Endothelial cell (in vitro differentiated cells): ENCODE measurements around the gene BMERB1. TPM values are rescaled to one million over a fixed set of nuclear protein-coding genes. Genes with fewer than 3 reads are reported as not detected.
"Not testable (repeated sequence)": the region's sequence is repeated elsewhere in the genome, so short reads cannot be mapped to it uniquely, and the experiment has no call there.

Experiments used
- DNase-seq: peaks from one replicate; pipeline ENCODE4 v3.0.0; 2021; ENCODE audit warnings: low spot score
- H3K27ac Mint-ChIP-seq: one replicate; pipeline ENCODE4 v1.8.0; 2021; ENCODE audit warnings: mixed read lengths, inconsistent platforms; ENCODE audit not compliant: unreplicated experiment
- H3K27me3 Mint-ChIP-seq: one replicate; pipeline ENCODE4 v1.8.0; 2021; ENCODE audit warnings: mild to moderate bottlenecking, moderate library complexity, mixed read lengths, inconsistent platforms; ENCODE audit not compliant: unreplicated experiment
- H3K36me3 Mint-ChIP-seq: one replicate; pipeline ENCODE4 v1.8.0; 2021; ENCODE audit warnings: mild to moderate bottlenecking, low read depth, mixed read lengths, inconsistent platforms; ENCODE audit not compliant: unreplicated experiment
- H3K4me1 Mint-ChIP-seq: one replicate; pipeline ENCODE4 v1.8.0; 2021; ENCODE audit warnings: mild to moderate bottlenecking, mixed read lengths, inconsistent platforms; ENCODE audit not compliant: unreplicated experiment
- H3K4me3 Mint-ChIP-seq: one replicate; pipeline ENCODE4 v1.8.0; 2021; ENCODE audit warnings: mild to moderate bottlenecking, mixed read lengths, inconsistent platforms; ENCODE audit not compliant: unreplicated experiment
- H3K9me3 Mint-ChIP-seq: one replicate; pipeline ENCODE4 v1.8.0; 2021; ENCODE audit warnings: mixed read lengths, inconsistent platforms; ENCODE audit not compliant: unreplicated experiment
- CTCF ChIP-seq: fragments of 200-600 bp; sonication (generic); IDR thresholded peaks from one replicate; pipeline ENCODE4 v1.5.0; 2021; ENCODE audit warnings: antibody characterized with exemption; ENCODE audit not compliant: unreplicated experiment
- total RNA-seq: library from RNA; stranded (reverse); fragmentation: NEBNext Ultra II Directional; extraction: Animal tissue kit (Norgen Biotek cat#: 25700); gene quantifications from one replicate; pipeline ENCODE4 v1.2.1, GENCODE V29; 2021; ENCODE audit not compliant: unreplicated experiment

BMERB1 gene
- total RNA-seq, 1 donor from 2014 or later, result 9.9 TPM

GRCh38 chr16:15398618-15399316, 35.6 kb upstream of the BMERB1 start:
- Mint-ChIP-seq H3K27me3 (peaks cover 3% of the 10 kb centered on the region), H3K9me3 (no peaks in the 10 kb centered on the region), H3K4me3 (no peak overlapping the region), H3K4me1 (no peaks in the 10 kb centered on the region), H3K27ac (no peak overlapping the region), H3K36me3 (no peaks in the 10 kb centered on the region)
- DNase-seq, result no peak
- TF ChIP-seq CTCF, result no peak

GRCh38 chr16:15399317-15399716, 35.1 kb upstream of the BMERB1 start:
- no peak for DNase-seq

GRCh38 chr16:15400314-15400713, 34.1 kb upstream of the BMERB1 start:
- H3K4me3 Mint-ChIP-seq, H3K27me3 Mint-ChIP-seq, H3K4me1 Mint-ChIP-seq, H3K36me3 Mint-ChIP-seq, H3K27ac Mint-ChIP-seq, DNase-seq, H3K9me3 Mint-ChIP-seq: not testable (repeated sequence)

More at GRCh38 chr16:15399317-15399716, 35.1 kb upstream of the BMERB1 start:
- Mint-ChIP-seq H3K9me3 (no peaks in the 10 kb centered on the region), H3K27me3 (peaks cover 3% of the 10 kb centered on the region), H3K27ac (no peak overlapping the region), H3K36me3 (no peaks in the 10 kb centered on the region), H3K4me1 (no peaks in the 10 kb centered on the region), H3K4me3 (no peak overlapping the region)
- no peak for TF ChIP-seq CTCF

GRCh38 chr16:15401972-15402371, 32.4 kb upstream of the BMERB1 start:
- Mint-ChIP-seq H3K27ac (no peak overlapping the region), H3K9me3 (no peaks in the 10 kb centered on the region), H3K4me1 (no peaks in the 10 kb centered on the region), H3K36me3 (no peaks in the 10 kb centered on the region), H3K27me3 (peaks cover 3% of the 10 kb centered on the region), H3K4me3 (no peak overlapping the region)
- TF ChIP-seq CTCF, result no peak
- DNase-seq, result no peak

- Mint-ChIP-seq H3K4me3 (no peak overlapping the region), H3K27me3 (no peaks in the 10 kb centered on the region), H3K4me1 (no peaks in the 10 kb centered on the region), H3K27ac (no peak overlapping the region), H3K36me3 (no peaks in the 10 kb centered on the region), H3K9me3 (no peaks in the 10 kb centered on the region)
- TF ChIP-seq CTCF, result no peak
- DNase-seq, result no peak
These were observed 30.9 kb upstream of the BMERB1 start for GRCh38 chr16:15403392-15403995.

GRCh38 chr16:15404091-15404490, 30.3 kb upstream of the BMERB1 start:
- not testable (repeated sequence) for H3K4me1 Mint-ChIP-seq, H3K36me3 Mint-ChIP-seq, H3K27ac Mint-ChIP-seq, H3K9me3 Mint-ChIP-seq, H3K4me3 Mint-ChIP-seq, DNase-seq, H3K27me3 Mint-ChIP-seq
